ENCODE results near the gene CENPP.

The CENPP gene

DNA sequence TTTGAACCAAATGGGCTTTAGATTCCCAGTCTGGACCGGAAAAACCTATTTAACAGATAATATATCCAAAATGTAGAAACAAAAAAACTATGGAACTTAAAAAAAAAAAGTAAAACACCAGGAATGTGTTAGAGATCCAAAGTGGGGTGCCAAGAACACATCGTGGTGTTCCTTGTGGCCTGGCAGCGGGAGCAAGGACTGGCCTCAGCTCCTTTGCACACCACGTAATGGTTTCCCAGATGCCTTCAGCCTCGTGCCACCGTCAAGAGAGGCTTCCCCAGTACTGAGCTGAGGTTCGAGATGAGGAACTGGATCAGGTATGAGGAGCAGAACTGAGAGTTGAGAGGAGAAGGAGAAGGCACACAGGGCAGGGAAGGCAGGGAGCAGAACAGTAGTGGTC lies 153.0 kb downstream of the CENPP start:
- FAIRE-seq: no peak
- no peak for TF ChIP-seq POLR2A (IDR thresholded peaks at IDR 0.05; ENCODE audit: low read depth, low read length)
- DNase-seq (ENCODE audit: insufficient read length, low spot score): no peak

- no peak for TF ChIP-seq POLR2A (IDR thresholded peaks at IDR 0.05; ENCODE audit: low read depth, low read length)
Observed at GRCh38 chr9:92479346-92479745, 153.6 kb downstream of the CENPP start.

GRCh38 chr9:92480291-92480771 lies 154.6 kb downstream of the CENPP start:
- FAIRE-seq (peak; percentile 88), DNase-seq (ENCODE audit: insufficient read length, low spot score) (no peak)
- no peak for TF ChIP-seq POLR2A (IDR thresholded peaks at IDR 0.05; ENCODE audit: low read depth, low read length)

More at GRCh38 chr9:92479346-92479745, 153.6 kb downstream of the CENPP start:
- no peak for DNase-seq (ENCODE audit: insufficient read length, low spot score)
- no peak for FAIRE-seq

DNA sequence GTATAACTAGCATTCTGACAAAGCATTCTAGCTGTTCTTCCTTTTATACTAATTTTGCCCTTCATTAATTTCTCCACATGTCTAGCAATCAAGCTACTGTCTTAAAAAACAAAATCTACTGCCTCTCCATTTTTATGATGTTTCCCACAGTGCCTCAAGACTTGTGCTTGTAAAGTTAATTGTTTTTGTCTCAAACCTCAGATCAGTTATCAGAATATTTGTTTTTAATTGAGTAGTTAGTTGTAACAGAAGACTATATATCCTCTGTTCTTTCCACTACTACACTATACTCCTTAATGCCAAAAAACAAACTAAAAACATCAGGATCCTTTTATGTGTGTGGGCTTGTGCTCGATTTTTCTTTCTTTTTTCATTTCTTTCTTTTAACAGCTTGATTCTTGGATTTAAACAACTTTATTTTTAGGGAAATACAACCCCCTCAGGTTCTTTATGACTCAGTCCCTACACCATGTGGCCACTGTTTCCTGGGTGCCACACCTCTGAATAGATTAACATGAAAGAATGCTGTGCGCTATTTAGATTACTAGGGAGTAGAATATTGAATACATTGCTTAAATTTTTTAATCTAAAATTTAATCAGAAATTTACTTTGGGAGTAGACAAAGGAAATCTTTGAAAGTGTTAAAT lies 155.4 kb downstream of the CENPP start:
- FAIRE-seq: no peak
- no peak for TF ChIP-seq POLR2A (IDR thresholded peaks at IDR 0.05; ENCODE audit: low read depth, low read length)
- no peak for DNase-seq (ENCODE audit: insufficient read length, low spot score)

- no peak for TF ChIP-seq POLR2A (IDR thresholded peaks at IDR 0.05; ENCODE audit: low read depth, low read length)
- DNase-seq (ENCODE audit: insufficient read length, low spot score): no peak
- FAIRE-seq: peak; percentile 80
Observed at GRCh38 chr9:92482329-92482728, 156.6 kb downstream of the CENPP start, which contains the start of gene ASPN. ASPN (minus strand) TSS chr9:92482506.

GRCh38 chr9:92482805-92483204 lies 157.1 kb downstream of the CENPP start:
- no peak for TF ChIP-seq POLR2A (IDR thresholded peaks at IDR 0.05; ENCODE audit: low read depth, low read length)
- DNase-seq (ENCODE audit: insufficient read length, low spot score) (no peak), FAIRE-seq (peak; percentile 66)

DNA sequence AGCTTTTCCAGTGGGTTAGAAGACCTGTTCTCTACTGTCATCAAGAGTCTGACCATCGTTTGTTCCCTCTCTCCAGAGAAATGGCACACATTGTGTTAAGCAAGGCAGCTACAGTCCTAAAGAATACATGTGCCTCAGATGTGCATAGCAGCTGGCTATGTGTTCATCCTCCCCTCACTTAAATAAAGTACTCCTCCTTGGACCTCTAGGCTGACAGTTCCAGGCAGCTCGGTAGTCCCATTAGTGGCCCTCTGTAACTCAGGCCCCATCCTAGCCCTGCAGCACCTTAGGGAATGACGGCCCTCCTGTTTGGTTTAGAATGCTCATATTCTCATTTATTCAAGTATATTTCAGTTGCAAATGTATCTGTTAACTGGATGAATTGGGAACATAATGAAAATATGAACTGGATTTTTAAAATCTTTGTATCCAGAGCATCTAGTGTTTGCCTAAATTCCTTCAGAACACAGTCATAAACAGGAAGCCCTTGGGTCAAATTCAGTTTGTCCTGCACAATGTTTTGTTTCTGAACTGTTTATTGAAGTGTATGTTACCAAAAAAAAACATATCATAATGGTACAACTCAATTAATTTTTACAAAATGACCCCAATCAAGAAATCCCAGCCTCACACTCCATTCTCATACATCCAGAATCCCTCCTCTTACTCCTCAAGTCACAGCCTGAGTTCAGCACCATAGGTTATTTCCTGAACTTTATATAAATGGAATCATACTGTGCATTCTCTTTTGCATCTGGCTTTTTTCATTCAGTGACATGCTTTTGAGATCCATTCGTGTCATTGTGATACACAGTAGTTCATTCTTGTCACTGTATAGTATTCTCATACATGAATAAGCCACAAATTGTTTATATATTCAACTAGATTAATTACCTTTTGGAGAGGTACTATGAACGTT lies 158.1 kb downstream of the CENPP start:
- FAIRE-seq (peak; percentile 97), DNase-seq (ENCODE audit: insufficient read length, low spot score) (no peak)

DNA sequence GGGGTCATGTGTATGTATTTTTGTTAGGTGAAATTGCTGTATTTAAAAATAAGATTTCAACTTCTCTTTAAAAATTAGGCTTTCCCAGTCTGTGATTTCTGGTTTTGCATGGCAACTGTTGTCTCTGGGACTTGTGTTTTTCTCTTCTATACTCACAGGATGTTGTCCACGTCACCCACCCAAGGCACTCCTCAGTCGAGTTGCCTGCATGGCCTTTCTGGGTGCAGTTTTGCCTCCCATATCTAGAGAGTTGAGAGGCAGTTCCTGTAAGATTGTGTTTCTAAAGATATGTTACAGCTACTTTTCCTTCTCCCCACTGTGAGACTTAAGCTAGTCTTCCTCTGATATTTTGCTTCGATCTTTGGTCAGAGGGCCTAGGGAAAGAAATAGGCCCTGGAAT lies 158.8 kb downstream of the CENPP start:
- FAIRE-seq (no peak), DNase-seq (ENCODE audit: insufficient read length, low spot score) (no peak)
- no peak for TF ChIP-seq POLR2A (IDR thresholded peaks at IDR 0.05; ENCODE audit: low read depth, low read length)

More for the DNA sequence above, 158.1 kb downstream of the CENPP start:
- TF ChIP-seq POLR2A (IDR thresholded peaks at IDR 0.05; ENCODE audit: low read depth, low read length): no peak

DNA sequence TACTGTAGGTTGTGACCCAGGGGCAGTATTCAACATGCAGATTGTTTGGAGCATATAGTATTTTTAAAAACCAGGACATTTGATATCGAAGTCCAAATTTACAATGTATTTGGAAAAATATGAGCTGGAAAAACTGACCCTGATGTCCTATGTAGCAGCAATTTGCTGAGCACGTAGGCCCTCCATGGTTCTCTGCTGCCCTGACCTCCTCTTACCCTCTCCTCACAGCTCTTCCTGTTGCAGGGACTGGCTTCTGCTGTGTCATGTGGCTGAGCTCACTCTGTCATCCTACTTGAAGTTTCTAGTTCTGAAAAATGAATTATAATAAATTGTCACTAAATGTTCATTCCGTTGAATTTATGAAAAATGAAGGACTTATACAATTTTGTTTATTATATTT lies 160.6 kb downstream of the CENPP start:
- DNase-seq (ENCODE audit: insufficient read length, low spot score) (no peak), FAIRE-seq (no peak)
- no peak for TF ChIP-seq POLR2A (IDR thresholded peaks at IDR 0.05; ENCODE audit: low read depth, low read length)

- TF ChIP-seq POLR2A (IDR thresholded peaks at IDR 0.05; ENCODE audit: low read depth, low read length): no peak
- peak; percentile 27 for DNase-seq (ENCODE audit: insufficient read length, low spot score)
- FAIRE-seq: peak; percentile 98
Observed at GRCh38 chr9:92488681-92489550, 163.2 kb downstream of the CENPP start.

- FAIRE-seq: peak; percentile 64
- no peak for DNase-seq (ENCODE audit: insufficient read length, low spot score)
- TF ChIP-seq POLR2A (IDR thresholded peaks at IDR 0.05; ENCODE audit: low read depth, low read length): no peak
Observed at GRCh38 chr9:92492781-92493401, 167.1 kb downstream of the CENPP start.

- DNase-seq (ENCODE audit: insufficient read length, low spot score): no peak
- TF ChIP-seq POLR2A (IDR thresholded peaks at IDR 0.05; ENCODE audit: low read depth, low read length): no peak
- FAIRE-seq: peak; percentile 71
Observed at GRCh38 chr9:92493749-92494387, 168.1 kb downstream of the CENPP start.

DNA sequence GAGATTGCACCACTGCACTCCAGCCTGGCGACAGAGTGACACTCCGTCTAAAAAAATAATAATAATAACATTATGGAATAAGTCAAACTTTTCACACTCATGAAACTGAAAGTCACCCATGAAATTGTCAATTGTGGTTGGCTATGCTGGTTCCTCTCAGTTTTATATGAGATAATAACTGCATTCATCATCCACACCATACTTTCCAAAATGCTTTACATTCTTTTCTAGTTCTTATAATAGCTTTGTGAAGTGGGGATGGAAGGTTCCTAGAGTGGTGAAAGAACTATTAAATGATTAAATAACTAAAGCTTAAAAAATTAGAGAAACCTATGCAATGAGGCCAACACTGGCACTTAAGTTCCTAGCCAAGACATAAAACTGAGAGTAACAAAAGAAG lies 169.1 kb downstream of the CENPP start:
- DNase-seq (ENCODE audit: insufficient read length, low spot score) (no peak), FAIRE-seq (peak; percentile 36)

More for the DNA sequence above, 169.1 kb downstream of the CENPP start:
- no peak for TF ChIP-seq POLR2A (IDR thresholded peaks at IDR 0.05; ENCODE audit: low read depth, low read length)

All from H54 (cell line).